ENCODE data around the gene ODAD2.

Gene ODAD2

DNA sequence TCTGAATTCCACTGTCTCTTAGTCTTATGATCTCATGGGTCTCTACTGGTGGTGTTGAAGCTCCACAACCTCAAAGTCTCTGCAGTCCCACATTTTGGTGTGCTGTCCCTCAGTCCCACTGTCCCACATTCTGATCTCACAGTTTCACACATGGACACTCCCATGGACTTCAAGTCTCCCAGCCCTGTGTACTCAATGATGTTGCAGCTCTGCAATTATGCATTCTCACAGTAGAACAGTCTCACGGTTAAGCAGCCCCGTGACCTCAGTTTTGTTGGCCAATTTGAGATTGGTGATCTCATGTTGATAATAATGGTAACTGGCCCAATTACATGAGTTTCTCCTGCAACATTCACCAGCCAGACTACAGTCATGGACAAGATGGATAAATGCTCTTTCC is 109.4 kb downstream of the ODAD2 start:
- ChIA-PET POLR2A (no interaction called here), CTCF (no interaction called here)

DNA sequence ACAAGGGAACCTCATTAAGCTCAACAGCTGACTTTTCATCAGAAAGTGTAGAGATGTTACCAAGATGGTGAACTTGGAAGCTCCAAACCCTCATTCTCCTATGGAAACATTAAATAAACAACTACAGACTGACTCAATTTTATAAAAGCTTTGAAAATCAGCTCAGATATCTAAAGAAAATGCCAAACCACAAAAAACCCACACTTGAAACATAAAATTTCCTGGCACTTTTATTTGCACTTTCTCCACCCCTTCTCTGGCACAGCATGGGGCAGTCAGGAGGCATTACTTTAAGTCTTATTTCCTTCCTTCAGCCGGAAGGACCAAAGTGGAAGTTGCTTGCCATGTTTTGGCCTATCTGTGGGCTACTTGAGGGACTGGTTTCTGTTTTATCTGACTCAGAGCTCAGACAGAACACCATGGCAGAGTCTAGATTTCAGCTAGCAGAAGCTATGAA is 114.7 kb downstream of the ODAD2 start:
- no peak for DNase-seq (ENCODE audit: low read depth, low spot score)
- TF ChIP-seq, protein P1, sequence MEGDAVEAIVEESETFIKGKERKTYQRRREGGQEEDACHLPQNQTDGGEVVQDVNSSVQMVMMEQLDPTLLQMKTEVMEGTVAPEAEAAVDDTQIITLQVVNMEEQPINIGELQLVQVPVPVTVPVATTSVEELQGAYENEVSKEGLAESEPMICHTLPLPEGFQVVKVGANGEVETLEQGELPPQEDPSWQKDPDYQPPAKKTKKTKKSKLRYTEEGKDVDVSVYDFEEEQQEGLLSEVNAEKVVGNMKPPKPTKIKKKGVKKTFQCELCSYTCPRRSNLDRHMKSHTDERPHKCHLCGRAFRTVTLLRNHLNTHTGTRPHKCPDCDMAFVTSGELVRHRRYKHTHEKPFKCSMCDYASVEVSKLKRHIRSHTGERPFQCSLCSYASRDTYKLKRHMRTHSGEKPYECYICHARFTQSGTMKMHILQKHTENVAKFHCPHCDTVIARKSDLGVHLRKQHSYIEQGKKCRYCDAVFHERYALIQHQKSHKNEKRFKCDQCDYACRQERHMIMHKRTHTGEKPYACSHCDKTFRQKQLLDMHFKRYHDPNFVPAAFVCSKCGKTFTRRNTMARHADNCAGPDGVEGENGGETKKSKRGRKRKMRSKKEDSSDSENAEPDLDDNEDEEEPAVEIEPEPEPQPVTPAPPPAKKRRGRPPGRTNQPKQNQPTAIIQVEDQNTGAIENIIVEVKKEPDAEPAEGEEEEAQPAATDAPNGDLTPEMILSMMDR (IDR thresholded peaks at IDR 0.05; ENCODE audit: insufficient read depth, low read length, missing control alignments): no peak
- POLR2A ChIA-PET: no interaction called here
- CTCF ChIA-PET: interaction anchor here (1.1 to 1.7 kb wide), 2 partner anchors 9 to 326 kb away, joined by 3 to 6 read pairs; no protein-coding TSS in a partner anchor
- no peak overlapping the region for H3K4me3 ChIP-seq (ENCODE audit: low read depth, low read length)

More for the DNA sequence above, 109.4 kb downstream of the ODAD2 start:
- no peak overlapping the region for H3K4me3 ChIP-seq (ENCODE audit: low read depth, low read length)
- DNase-seq (ENCODE audit: low read depth, low spot score): no peak
- TF ChIP-seq, protein P1 (IDR thresholded peaks at IDR 0.05; ENCODE audit: insufficient read depth, low read length, missing control alignments): no peak

DNA sequence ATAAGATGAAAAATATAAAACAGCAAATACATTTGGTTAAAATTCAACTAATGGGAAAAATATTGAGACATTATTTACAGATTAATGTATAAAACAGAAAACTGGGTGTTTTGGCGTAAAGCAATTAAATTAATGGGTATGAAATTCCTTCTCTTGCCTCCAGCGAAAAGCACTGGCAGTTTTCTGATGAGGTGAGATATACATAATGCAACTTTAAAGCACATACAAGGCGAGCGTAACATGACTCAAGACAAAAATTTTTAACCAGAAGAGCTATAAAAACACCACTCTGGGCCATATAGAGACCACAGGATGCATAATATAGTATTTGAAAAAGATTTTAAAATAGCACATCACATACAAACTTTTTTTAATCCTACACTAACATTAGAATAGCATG is 120.6 kb downstream of the ODAD2 start:
- CTCF ChIA-PET: interaction anchor here (0.8 kb wide), 1 partner anchor 12 kb away, joined by 3 read pairs; no protein-coding TSS in a partner anchor
- no peak for DNase-seq (ENCODE audit: low read depth, low spot score)
- TF ChIP-seq, protein P1 (IDR thresholded peaks at IDR 0.05; ENCODE audit: insufficient read depth, low read length, missing control alignments): no peak
- POLR2A ChIA-PET: no interaction called here
- no peak overlapping the region for H3K4me3 ChIP-seq (ENCODE audit: low read depth, low read length)

DNA sequence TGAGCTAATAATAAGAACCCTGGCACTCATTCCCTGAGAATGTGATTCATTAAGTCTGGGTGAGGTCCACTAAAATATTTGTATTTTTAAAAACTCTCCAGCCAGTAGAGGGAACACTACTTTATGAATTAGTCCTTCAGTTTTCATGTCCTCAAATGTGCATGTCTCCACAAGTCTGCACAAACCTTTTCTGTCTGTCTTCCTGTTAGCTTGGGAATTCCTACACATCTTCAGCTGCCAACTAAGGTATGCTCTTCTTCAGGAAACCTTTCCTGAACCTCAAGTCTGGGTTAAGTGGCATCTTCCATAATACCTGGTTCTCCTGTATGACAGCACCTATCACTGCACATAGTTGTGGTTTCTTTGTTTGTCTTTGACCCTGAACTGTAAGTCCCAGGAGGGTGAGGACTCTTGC is 133.7 kb downstream of the ODAD2 start:
- ChIA-PET POLR2A (no interaction called here), CTCF (interaction anchor here (1.1 to 1.5 kb wide), 7 partner anchors 13 to 376 kb away, joined by 3 to 7 read pairs (median 3); no protein-coding TSS in a partner anchor)
- no peak overlapping the region for H3K4me3 ChIP-seq (ENCODE audit: low read depth, low read length)
- TF ChIP-seq, protein P1 (IDR thresholded peaks at IDR 0.05; ENCODE audit: insufficient read depth, low read length, missing control alignments): no peak
- no peak for DNase-seq (ENCODE audit: low read depth, low spot score)

DNA sequence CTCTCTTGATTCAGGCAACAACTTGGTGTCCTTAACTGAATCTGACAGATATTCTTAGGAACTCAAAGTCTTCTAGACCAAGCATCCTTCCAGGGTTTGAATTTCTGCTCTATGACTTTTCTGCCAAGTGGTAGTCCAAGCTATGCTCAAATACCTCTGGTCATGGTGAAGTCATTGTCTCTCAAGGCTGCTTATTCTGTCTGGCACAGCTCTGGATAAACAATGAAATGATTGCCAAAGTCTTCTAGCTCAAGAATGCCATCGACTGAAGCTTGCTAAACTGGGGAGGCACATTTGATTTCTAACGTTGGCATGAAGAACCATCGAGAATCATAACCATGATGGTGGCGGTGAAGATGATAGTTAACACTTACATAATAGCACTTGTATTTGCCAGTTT is 137.1 kb downstream of the ODAD2 start:
- POLR2A ChIA-PET: no interaction called here
- DNase-seq (ENCODE audit: low read depth, low spot score): no peak
- CTCF ChIA-PET: interaction anchor here (1.1 kb wide), 1 partner anchor 9 kb away, joined by 3 read pairs; no protein-coding TSS in a partner anchor
- TF ChIP-seq, protein P1 (IDR thresholded peaks at IDR 0.05; ENCODE audit: insufficient read depth, low read length, missing control alignments): no peak
- no peak overlapping the region for H3K4me3 ChIP-seq (ENCODE audit: low read depth, low read length)

DNA sequence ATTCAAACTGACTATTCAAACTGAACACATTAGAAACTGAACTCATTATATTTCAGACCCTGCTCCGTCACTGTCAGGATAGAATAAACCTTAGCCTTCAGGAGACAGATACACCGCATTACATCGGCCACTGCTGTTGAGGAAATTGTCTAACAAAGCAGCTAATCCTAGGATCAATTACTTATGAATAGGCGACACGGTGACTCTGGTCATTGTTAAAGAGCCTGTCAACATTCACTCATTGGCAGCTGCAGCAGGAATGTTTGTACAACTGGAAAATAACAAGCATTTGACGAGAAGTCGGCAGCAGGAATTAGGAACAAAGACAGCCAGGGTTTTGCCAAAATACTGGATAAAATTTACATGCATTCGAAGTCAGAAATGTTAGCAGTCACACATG is 141.3 kb downstream of the ODAD2 start:
- DNase-seq (ENCODE audit: low read depth, low spot score): no peak
- POLR2A ChIA-PET: no interaction called here
- H3K4me3 ChIP-seq (ENCODE audit: low read depth, low read length): no peak overlapping the region
- CTCF ChIA-PET: no interaction called here
- TF ChIP-seq, protein P1 (IDR thresholded peaks at IDR 0.05; ENCODE audit: insufficient read depth, low read length, missing control alignments): no peak
